GM10847 (cell line): Measurements from ENCODE around the gene RNF152.

Source experiments
- POLR2A ChIP-seq: IDR thresholded peaks from 2 replicates; pipeline ENCODE4 v1.6.1; 2011; ENCODE audit not compliant: insufficient read length; ENCODE audit errors: extremely low read depth

RNF152 gene

GRCh38 chr18:61901323-61901986 lies 8.6 kb upstream of the RNF152 start:
- TF ChIP-seq POLR2A = no peak

- no peak for TF ChIP-seq POLR2A
Observed at GRCh38 chr18:61900504-61901281, 7.9 kb upstream of the RNF152 start.

GRCh38 chr18:61898640-61899101 lies 5.9 kb upstream of the RNF152 start:
- TF ChIP-seq POLR2A = no peak

- TF ChIP-seq POLR2A = no peak
Observed at GRCh38 chr18:61896757-61897156, 4.0 kb upstream of the RNF152 start.

GRCh38 chr18:61896118-61896517 lies 3.3 kb upstream of the RNF152 start:
- TF ChIP-seq POLR2A = no peak

GRCh38 chr18:61894751-61895524 lies 2.1 kb upstream of the RNF152 start:
- TF ChIP-seq POLR2A = no peak

- TF ChIP-seq POLR2A = no peak
Observed at GRCh38 chr18:61893971-61894750, 1.4 kb upstream of the RNF152 start.

- TF ChIP-seq POLR2A = no peak
Observed at GRCh38 chr18:61893309-61893970, 633 bp upstream of the RNF152 start.

- TF ChIP-seq POLR2A = no peak
Observed at GRCh38 chr18:61891894-61892293, 913 bp downstream of the RNF152 start.

- TF ChIP-seq POLR2A = no peak
Observed at GRCh38 chr18:61891271-61891670, 1.5 kb downstream of the RNF152 start.

GRCh38 chr18:61890344-61890743 lies 2.5 kb downstream of the RNF152 start:
- TF ChIP-seq POLR2A = no peak

- TF ChIP-seq POLR2A = no peak
Observed at GRCh38 chr18:61889541-61889940, 3.3 kb downstream of the RNF152 start.

- no peak for TF ChIP-seq POLR2A
Observed at GRCh38 chr18:61888622-61889021, 4.2 kb downstream of the RNF152 start.

- TF ChIP-seq POLR2A = no peak
Observed at GRCh38 chr18:61887838-61888237, 5.0 kb downstream of the RNF152 start.
